Uterus (tissue), 4 donors: ENCODE data around the gene B3GNT7. TPM values are rescaled to one million over a fixed set of nuclear protein-coding genes. Genes with fewer than 3 reads are reported as not detected.
"Not testable (repeated sequence)": the region's sequence is repeated elsewhere in the genome, so short reads cannot be mapped to it uniquely, and the experiment has no call there.

ENCODE experiments used
- DNase-seq, 2 donors: peaks; one replicate each; pipeline ENCODE4 v3.0.0-alpha.2; 2019 to 2020
- H3K27ac ChIP-seq, 2 donors: fragments of 200-600 bp; sonication (generic); 1 replicate in 1 of 2; 2 replicates in 1 of 2; pipeline ENCODE4 v1.5.1; 2016 to 2018
- H3K27me3 ChIP-seq, 2 donors: fragments of 200-600 bp; sonication (generic); one replicate each; pipeline ENCODE4 v1.5.1; 2018 to 2019; ENCODE audit warnings: control low read depth in 1 of 2
- H3K36me3 ChIP-seq, 2 donors: fragments of 200-600 bp; sonication (generic); one replicate each; pipeline ENCODE4 v1.5.1; 2019; ENCODE audit warnings: control low read depth in 1 of 2
- H3K4me1 ChIP-seq, 2 donors: fragments of 200-600 bp; sonication (generic); one replicate each; pipeline ENCODE4 v1.5.1; 2018 to 2019; ENCODE audit warnings: control low read depth in 1 of 2
- H3K4me3 ChIP-seq, 2 donors: fragments of 200-600 bp; sonication (generic); 1 replicate in 1 of 2; 2 replicates in 1 of 2; pipeline ENCODE4 v1.5.1; 2018 to 2019; ENCODE audit warnings: mild to moderate bottlenecking in 1 of 2
- H3K9me3 ChIP-seq, 2 donors: fragments of 200-600 bp; sonication (generic); one replicate each; pipeline ENCODE4 v1.5.1; 2019; ENCODE audit warnings: control low read depth in 1 of 2
- CTCF ChIP-seq, 4 experiments: fragments of 200-600 bp in 2 of 4; fragments of 450-650 bp in 2 of 4; sonication (generic) in 2 of 4; IDR thresholded peaks; one replicate each; pipeline ENCODE4 v1.5.1; 2016 to 2019; ENCODE audit warnings: antibody characterized with exemption in 4 of 4, mild to moderate bottlenecking in 2 of 4, moderate library complexity in 1 of 4
- POLR2A ChIP-seq, 2 donors: fragments of 450-650 bp; IDR thresholded peaks; one replicate each; pipeline ENCODE4 v1.6.1; 2016; ENCODE audit warnings: antibody characterized with exemption in 2 of 2, mild to moderate bottlenecking in 1 of 2, moderate library complexity in 1 of 2
- intact Hi-C: fragments of 100-400 bp; cut with DNase I; formaldehyde crosslinking; loops from one replicate; pipeline ENCODE4 v1.15.1; 2023; ENCODE audit warnings: low total_unique reads
- total RNA-seq, 4 donors: library from RNA; depleted of rRNA in 3 of 4; stranded (reverse); fragments of >200 nt in 3 of 4; gene quantifications; one replicate each; pipeline versions ENCODE4 v1.1.0 to v1.2.4, GENCODE V29; 2014 to 2023
- donor health status: DM: yes; HTN: yes; CAD: no.

Gene B3GNT7
- total RNA-seq, result 1 to 10 TPM; 1.7 to 8.1 (median 3.1) TPM

GRCh38 chr2:231395188-231396057 is at the start of gene B3GNT7:
Gene B3GNT7, plus strand, starts transcription at chr2:231395710. Its CDS starts 94 bp downstream, at chr2:231395804.
- Histone ChIP-seq H3K36me3 (no peaks in the 10 kb centered on the region), H3K4me3 (peak within 1 kb of the TSS; percentile 1 to 53), H3K27me3 (peaks cover 0 to 3% of the 10 kb centered on the region in 2 donors), H3K27ac (peak within 1 kb of the TSS in 1 of 2 donors; percentile 61), H3K9me3 (no peaks in the 10 kb centered on the region), H3K4me1 (peaks cover 0 to 22% of the 10 kb centered on the region in 2 donors)
- no peak for DNase-seq
- TF ChIP-seq POLR2A (IDR thresholded peaks at IDR 0.05) (no peak), CTCF (IDR thresholded peaks at IDR 0.05) (no peak)
- intact Hi-C loops, result no loop called here

- no peaks in the 10 kb centered on the region for H3K27me3 ChIP-seq
- intact Hi-C loops, result no loop called here
- H3K9me3 ChIP-seq, result no peaks in the 10 kb centered on the region
- H3K4me3 ChIP-seq, result no peak overlapping the region
- DNase-seq, result no peak
- H3K27ac ChIP-seq, result no peak overlapping the region
- TF ChIP-seq CTCF (IDR thresholded peaks at IDR 0.05), result no peak
- TF ChIP-seq POLR2A (IDR thresholded peaks at IDR 0.05), result no peak
- no peaks in the 10 kb centered on the region for H3K4me1 ChIP-seq
- H3K36me3 ChIP-seq, result no peaks in the 10 kb centered on the region
Observed at GRCh38 chr2:231347081-231347480, 48.4 kb upstream of the B3GNT7 start.

- H3K4me1 ChIP-seq, result no peaks in the 10 kb centered on the region
- no peak overlapping the region for H3K4me3 ChIP-seq
- H3K9me3 ChIP-seq, result no peaks in the 10 kb centered on the region
- no peak for DNase-seq
- H3K27ac ChIP-seq, result no peak overlapping the region
- intact Hi-C loops, result no loop called here
- no peaks in the 10 kb centered on the region for H3K36me3 ChIP-seq
- no peaks in the 10 kb centered on the region for H3K27me3 ChIP-seq
- no peak for TF ChIP-seq POLR2A (IDR thresholded peaks at IDR 0.05)
- TF ChIP-seq CTCF (IDR thresholded peaks at IDR 0.05), result no peak
Observed at GRCh38 chr2:231347638-231348037, 47.9 kb upstream of the B3GNT7 start.

- intact Hi-C loops, result no loop called here
- Histone ChIP-seq H3K27ac (no peak overlapping the region), H3K9me3 (no peaks in the 10 kb centered on the region), H3K4me1 (no peaks in the 10 kb centered on the region), H3K27me3 (no peaks in the 10 kb centered on the region), H3K4me3 (no peak overlapping the region), H3K36me3 (no peaks in the 10 kb centered on the region)
- TF ChIP-seq CTCF (IDR thresholded peaks at IDR 0.05), result no peak
- no peak for TF ChIP-seq POLR2A (IDR thresholded peaks at IDR 0.05)
- no peak for DNase-seq
Observed at GRCh38 chr2:231348173-231348572, 47.3 kb upstream of the B3GNT7 start.

- H3K27me3 ChIP-seq, result no peaks in the 10 kb centered on the region
- H3K9me3 ChIP-seq, result no peaks in the 10 kb centered on the region
- intact Hi-C loops, result no loop called here
- H3K36me3 ChIP-seq, result no peaks in the 10 kb centered on the region
- no peak overlapping the region for H3K27ac ChIP-seq
- no peaks in the 10 kb centered on the region for H3K4me1 ChIP-seq
- no peak overlapping the region for H3K4me3 ChIP-seq
- no peak for DNase-seq
- TF ChIP-seq POLR2A (IDR thresholded peaks at IDR 0.05) (no peak), CTCF (IDR thresholded peaks at IDR 0.05) (no peak)
Observed at GRCh38 chr2:231348704-231349373, 46.7 kb upstream of the B3GNT7 start.

GRCh38 chr2:231349374-231349735 is 46.2 kb upstream of the B3GNT7 start:
- H3K9me3 ChIP-seq, H3K27ac ChIP-seq, H3K4me3 ChIP-seq, H3K36me3 ChIP-seq, H3K4me1 ChIP-seq, H3K27me3 ChIP-seq, intact Hi-C loops, DNase-seq: not testable (repeated sequence)
